ENCODE data around the gene PRR7. TPM values are rescaled to one million over a fixed set of nuclear protein-coding genes. Genes with fewer than 3 reads are reported as not detected.

PRR7 gene
- total RNA-seq, 1 donor from 2014 or later = 1.7 TPM

DNA sequence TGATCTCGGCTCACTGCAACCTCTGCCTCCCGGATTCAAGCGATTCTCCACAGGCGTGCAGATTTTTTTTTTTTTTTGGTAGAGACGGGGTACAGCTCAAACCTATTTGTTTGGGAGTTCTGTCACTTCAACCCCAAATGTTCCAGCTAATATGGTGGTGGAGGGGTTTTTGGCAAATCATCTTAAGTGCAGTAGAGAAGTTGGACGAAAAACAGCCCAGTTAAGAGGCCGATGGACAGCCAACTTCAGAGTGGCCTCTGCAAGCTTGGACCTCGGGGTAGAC is 756 bp upstream of the PRR7 start:
- Histone ChIP-seq H3K4me3 (peak overlapping the region; percentile 58), H3K36me3 (peaks cover 20% of the 10 kb centered on the region), H3K27ac (no peak overlapping the region), H3K27me3 (ENCODE audit: low read depth) (peaks cover 16% of the 10 kb centered on the region), H3K4me1 (peaks cover 25% of the 10 kb centered on the region), H3K9me3 (no peaks in the 10 kb centered on the region)
- DNase-seq (no peak), ATAC-seq (no peak)
- TF ChIP-seq, protein P1, sequence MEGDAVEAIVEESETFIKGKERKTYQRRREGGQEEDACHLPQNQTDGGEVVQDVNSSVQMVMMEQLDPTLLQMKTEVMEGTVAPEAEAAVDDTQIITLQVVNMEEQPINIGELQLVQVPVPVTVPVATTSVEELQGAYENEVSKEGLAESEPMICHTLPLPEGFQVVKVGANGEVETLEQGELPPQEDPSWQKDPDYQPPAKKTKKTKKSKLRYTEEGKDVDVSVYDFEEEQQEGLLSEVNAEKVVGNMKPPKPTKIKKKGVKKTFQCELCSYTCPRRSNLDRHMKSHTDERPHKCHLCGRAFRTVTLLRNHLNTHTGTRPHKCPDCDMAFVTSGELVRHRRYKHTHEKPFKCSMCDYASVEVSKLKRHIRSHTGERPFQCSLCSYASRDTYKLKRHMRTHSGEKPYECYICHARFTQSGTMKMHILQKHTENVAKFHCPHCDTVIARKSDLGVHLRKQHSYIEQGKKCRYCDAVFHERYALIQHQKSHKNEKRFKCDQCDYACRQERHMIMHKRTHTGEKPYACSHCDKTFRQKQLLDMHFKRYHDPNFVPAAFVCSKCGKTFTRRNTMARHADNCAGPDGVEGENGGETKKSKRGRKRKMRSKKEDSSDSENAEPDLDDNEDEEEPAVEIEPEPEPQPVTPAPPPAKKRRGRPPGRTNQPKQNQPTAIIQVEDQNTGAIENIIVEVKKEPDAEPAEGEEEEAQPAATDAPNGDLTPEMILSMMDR (IDR thresholded peaks at IDR 0.05) = no peak
- intact Hi-C loops (cut with DNase I) = no loop called here

DNA sequence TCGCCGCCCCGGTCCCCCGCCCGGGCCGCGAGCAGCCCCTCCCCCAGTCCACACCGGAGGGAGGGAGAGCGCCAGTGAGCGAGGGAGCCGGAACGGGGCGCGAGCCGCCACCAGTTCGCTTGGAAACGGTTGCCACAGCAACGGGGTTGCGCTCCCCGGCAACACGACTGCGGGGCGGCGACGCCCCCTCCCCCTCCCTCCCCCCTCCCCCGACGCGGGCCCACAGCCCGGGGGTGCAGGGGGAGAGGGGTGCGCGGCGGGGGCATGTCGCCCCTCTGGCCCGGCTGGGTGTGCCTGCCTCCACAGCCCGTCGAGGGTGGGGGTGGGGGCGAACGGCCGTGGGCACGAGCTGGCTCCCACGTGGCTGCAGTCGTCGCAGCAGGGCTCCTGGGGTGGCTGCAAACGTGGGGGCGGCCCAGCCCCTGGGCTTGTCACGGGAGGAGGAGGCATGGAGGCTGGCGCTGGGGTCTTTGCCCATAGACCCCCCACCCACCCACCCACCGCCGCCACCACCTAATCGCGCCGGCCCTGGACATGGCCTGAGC is 524 bp downstream of the PRR7 start:
- ATAC-seq (peak; percentile 22 to 33), DNase-seq (peak; percentile 67)
- Histone ChIP-seq H3K9me3 (no peaks in the 10 kb centered on the region), H3K4me1 (peaks cover 25% of the 10 kb centered on the region), H3K27ac (no peak overlapping the region), H3K36me3 (peaks cover 7% of the 10 kb centered on the region), H3K4me3 (peak overlapping the region; percentile 58), H3K27me3 (ENCODE audit: low read depth) (peaks cover 19% of the 10 kb centered on the region)
- TF ChIP-seq, protein P1 (IDR thresholded peaks at IDR 0.05) = no peak
- intact Hi-C loops (cut with DNase I) = no loop called here

DNA sequence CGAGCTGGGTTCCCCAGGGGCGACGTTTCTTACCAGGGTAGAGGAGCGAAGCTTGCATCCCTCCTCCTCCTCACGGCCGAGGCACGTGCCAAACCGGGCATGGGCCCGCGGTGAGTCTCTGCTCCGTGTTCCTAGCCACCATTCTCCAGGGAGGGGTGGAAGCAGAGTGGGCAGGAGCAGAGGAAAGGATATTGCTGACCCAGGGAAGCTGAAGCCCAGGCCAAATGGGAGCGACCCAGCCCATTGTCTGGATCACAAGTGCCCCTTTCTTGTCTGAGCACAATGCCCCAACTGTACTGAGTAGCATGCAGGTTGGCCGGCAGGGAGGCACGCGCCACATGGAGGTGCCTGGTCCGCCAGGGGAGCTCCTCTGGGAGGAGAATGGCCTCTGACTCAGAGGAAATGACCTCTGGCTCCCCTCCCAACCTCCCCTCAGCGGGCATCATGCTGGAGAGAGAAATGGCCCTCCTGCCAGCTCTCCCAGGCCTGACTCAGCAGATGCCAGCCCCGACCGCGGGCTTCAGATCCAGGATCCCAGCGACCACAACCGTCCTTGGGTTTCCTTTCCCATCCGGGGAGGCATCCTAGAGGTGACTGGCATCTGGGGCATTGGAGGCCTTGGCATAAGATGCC is 1.1 kb downstream of the PRR7 start:
- intact Hi-C loops (cut with DNase I) = no loop called here
- Histone ChIP-seq H3K9me3 (no peaks in the 10 kb centered on the region), H3K4me1 (peaks cover 25% of the 10 kb centered on the region), H3K4me3 (no peak overlapping the region), H3K27me3 (ENCODE audit: low read depth) (peaks cover 22% of the 10 kb centered on the region), H3K27ac (no peak overlapping the region), H3K36me3 (peaks cover 1% of the 10 kb centered on the region)
- DNase-seq = no peak
- TF ChIP-seq, protein P1 (IDR thresholded peaks at IDR 0.05) = no peak
- ATAC-seq = peak; percentile 11 to 17

DNA sequence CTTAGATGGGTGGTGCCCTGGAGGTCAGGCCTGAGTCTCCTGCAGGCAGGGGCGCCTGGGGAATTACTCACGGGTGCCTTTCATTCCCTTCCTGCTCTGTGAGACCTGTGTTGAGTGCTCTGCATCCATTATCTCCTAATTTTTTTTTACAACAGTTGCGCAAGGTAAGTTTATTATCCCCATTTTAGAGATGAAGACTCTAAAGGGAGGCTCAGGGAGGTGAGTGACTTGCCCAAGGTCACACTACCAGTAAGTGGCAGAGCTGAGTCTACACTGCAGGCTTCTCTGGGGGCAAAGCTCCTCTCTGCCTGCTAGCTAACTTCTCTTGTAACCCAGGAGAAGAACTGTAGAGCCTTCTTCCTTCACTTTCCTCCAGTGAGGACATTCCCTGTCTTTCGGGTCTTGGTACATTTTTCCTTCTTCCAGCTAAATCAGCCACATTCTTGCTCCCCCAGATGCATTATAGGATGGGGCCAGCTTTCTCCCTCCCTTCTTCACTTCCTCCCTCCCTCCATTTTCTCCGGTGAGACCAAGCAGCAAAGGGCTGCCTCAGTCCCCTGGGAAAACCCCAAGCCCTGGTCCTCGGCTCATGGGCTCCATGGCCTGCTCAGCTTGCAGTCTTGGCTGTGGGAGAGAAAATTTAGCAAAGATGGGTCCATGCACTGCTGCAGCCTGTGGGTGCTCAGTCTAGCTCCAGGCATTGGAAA is 1.8 kb downstream of the PRR7 start:
- no peak overlapping the region for H3K4me3 ChIP-seq
- ATAC-seq (no peak), DNase-seq (no peak)
- H3K9me3 ChIP-seq = no peaks in the 10 kb centered on the region
- peaks cover 25% of the 10 kb centered on the region for H3K4me1 ChIP-seq
- TF ChIP-seq, protein P1 (IDR thresholded peaks at IDR 0.05) = no peak
- H3K27me3 ChIP-seq (ENCODE audit: low read depth) = peaks cover 25% of the 10 kb centered on the region
- H3K36me3 ChIP-seq = no peaks in the 10 kb centered on the region
- intact Hi-C loops (cut with DNase I) = no loop called here
- no peak overlapping the region for H3K27ac ChIP-seq

DNA sequence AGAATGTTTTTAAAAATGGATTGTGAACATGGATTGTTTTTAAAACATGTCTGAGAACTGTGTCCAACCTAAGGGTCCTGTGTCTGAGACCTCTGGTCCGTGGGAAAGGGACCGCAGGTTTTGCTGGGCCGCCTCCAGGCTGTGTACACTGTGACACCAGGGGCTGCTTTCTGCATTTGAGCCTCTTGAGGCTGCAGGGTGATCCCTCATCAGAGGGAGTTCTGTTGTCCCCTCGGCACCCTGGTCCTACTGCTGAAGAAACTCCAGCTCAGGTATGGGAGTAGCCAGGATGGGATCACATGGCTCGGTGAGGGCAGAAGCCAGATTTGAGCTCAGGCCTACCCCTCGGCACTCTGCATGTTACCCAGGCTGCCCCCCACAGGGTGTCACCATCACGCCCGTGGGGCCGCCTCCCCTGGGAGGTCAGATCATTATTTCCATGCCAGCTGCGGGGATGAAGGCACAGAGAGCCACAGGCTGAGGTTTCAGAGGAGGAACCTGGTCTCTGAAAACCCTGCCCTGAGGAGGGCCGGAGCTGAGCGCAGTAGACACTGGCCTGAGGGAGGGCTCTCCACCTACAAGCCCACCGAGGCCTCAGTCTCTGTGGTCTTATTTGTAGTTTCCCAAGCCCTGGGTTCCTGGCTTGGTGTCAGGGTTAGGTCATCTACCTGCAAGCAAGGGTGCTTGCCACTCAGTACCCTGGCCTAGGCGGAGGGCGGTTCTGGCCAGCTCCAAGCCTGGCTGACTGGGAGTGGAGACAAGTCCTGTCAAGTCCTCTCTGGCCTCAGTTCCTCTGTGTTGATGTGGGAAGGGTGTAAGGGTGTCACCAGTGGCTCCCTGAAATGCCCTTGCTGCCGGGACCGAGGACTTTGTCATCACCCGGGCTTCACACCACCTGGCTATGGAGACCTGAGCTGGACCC is 2.8 kb downstream of the PRR7 start:
- Histone ChIP-seq H3K4me3 (no peak overlapping the region), H3K4me1 (peaks cover 32% of the 10 kb centered on the region), H3K27me3 (ENCODE audit: low read depth) (peaks cover 25% of the 10 kb centered on the region), H3K27ac (no peak overlapping the region), H3K36me3 (no peaks in the 10 kb centered on the region), H3K9me3 (no peaks in the 10 kb centered on the region)
- TF ChIP-seq, protein P1 (IDR thresholded peaks at IDR 0.05) = no peak
- intact Hi-C loops (cut with DNase I) = loop anchor here (10.0 kb wide), 1 partner anchor 45 kb away; the partner anchor contains the start of genes F12 and PFN3
- DNase-seq (no peak), ATAC-seq (no peak)

All from lower lobe of right lung (tissue), 2 donors.